Neuronal stem cell (in vitro differentiated cells): Measurements from ENCODE around the gene CNTN5.

Experiments used
- DNase-seq: peaks from one replicate; pipeline ENCODE4 v3.0.0-alpha.2; 2013; ENCODE audit warnings: low spot score
- H2AFZ ChIP-seq: one replicate; pipeline ENCODE4 v1.6.1; 2013; ENCODE audit warnings: mild to moderate bottlenecking, low read length, inconsistent platforms
- H2AK5ac ChIP-seq: 2 replicates; pipeline ENCODE4 v1.6.1; 2013; ENCODE audit warnings: low read depth, mild to moderate bottlenecking, inconsistent platforms, low read length, moderate library complexity, mixed read lengths
- H2BK120ac ChIP-seq: 2 replicates; pipeline ENCODE4 v1.6.1; 2013; ENCODE audit warnings: low read depth, mild to moderate bottlenecking, inconsistent platforms, low read length, moderate library complexity, mixed read lengths
- H2BK12ac ChIP-seq: one replicate; pipeline ENCODE4 v1.6.1; 2013; ENCODE audit warnings: low read length, inconsistent platforms
- H2BK15ac ChIP-seq: 2 replicates; pipeline ENCODE4 v1.6.1; 2013; ENCODE audit warnings: mild to moderate bottlenecking, low read length, inconsistent platforms, mixed read lengths
- H2BK5ac ChIP-seq: one replicate; pipeline ENCODE4 v1.6.1; 2013; ENCODE audit warnings: inconsistent platforms, mild to moderate bottlenecking, low read length, moderate library complexity
- H3K14ac ChIP-seq: one replicate; pipeline ENCODE4 v1.6.1; 2013; ENCODE audit warnings: low read length, inconsistent platforms
- H3K18ac ChIP-seq: 2 replicates; pipeline ENCODE4 v1.6.1; 2013; ENCODE audit warnings: low read length, inconsistent platforms
- H3K23ac ChIP-seq: 2 replicates; pipeline ENCODE4 v1.6.1; 2013; ENCODE audit warnings: low read depth, mild to moderate bottlenecking, mixed read lengths, low read length, inconsistent platforms; ENCODE audit not compliant: poor library complexity
- H3K27ac ChIP-seq: replicated peaks from 3 replicates; pipeline ENCODE4 v1.5.1; 2013; ENCODE audit warnings: low read length, inconsistent platforms
- H3K27me3 ChIP-seq, 3 experiments: 2 replicates each; pipeline ENCODE4 v1.6.1; 2013; ENCODE audit warnings: low read length in 3 of 3, mild to moderate bottlenecking in 2 of 3, inconsistent platforms in 1 of 3, low read depth in 1 of 3, mixed read lengths in 1 of 3, moderate library complexity in 1 of 3; ENCODE audit not compliant: control insufficient read depth in 3 of 3, insufficient read depth in 3 of 3
- H3K36me3 ChIP-seq, 2 donors: replicated peaks in 1 of 2; 2 replicates each; pipeline ENCODE4 v1.6.1; 2013; ENCODE audit warnings: low read length in 2 of 2; ENCODE audit not compliant: control insufficient read depth in 2 of 2, insufficient read depth in 2 of 2
- H3K4ac ChIP-seq: 2 replicates; pipeline ENCODE4 v1.6.1; 2013; ENCODE audit warnings: inconsistent platforms, mild to moderate bottlenecking, low read length, moderate library complexity
- H3K4me1 ChIP-seq, 2 donors: 1 replicate in 1 of 2; 2 replicates in 1 of 2; pipeline ENCODE4 v1.6.1; 2013; ENCODE audit warnings: low read length in 2 of 2, low read depth in 1 of 2; ENCODE audit not compliant: control insufficient read depth in 2 of 2, insufficient read depth in 1 of 2
- H3K4me2 ChIP-seq: one replicate; pipeline ENCODE4 v1.6.1; 2013; ENCODE audit warnings: mild to moderate bottlenecking, low read length, inconsistent platforms; ENCODE audit not compliant: insufficient read depth, poor library complexity, severe bottlenecking
- H3K4me3 ChIP-seq, 2 donors: 2 replicates each; pipeline ENCODE4 v1.5.1; 2013; ENCODE audit warnings: low read length in 2 of 2, mild to moderate bottlenecking in 2 of 2, inconsistent platforms in 1 of 2, moderate library complexity in 1 of 2
- H3K79me1 ChIP-seq: one replicate; pipeline ENCODE4 v1.6.1; 2013; ENCODE audit warnings: low read depth, mild to moderate bottlenecking, inconsistent platforms, low read length, moderate library complexity
- H3K9ac ChIP-seq: one replicate; pipeline ENCODE4 v1.6.1; 2013; ENCODE audit warnings: mild to moderate bottlenecking, low read depth, low read length, inconsistent platforms; ENCODE audit not compliant: poor library complexity
- H3K9me3 ChIP-seq, 2 donors: replicated peaks in 1 of 2; 2 replicates each; pipeline versions ENCODE3 to v1.6.1; 2013; ENCODE audit warnings: low read length in 2 of 2, mild to moderate bottlenecking in 2 of 2, inconsistent platforms in 1 of 2, low read depth in 1 of 2, mixed read lengths in 1 of 2, moderate library complexity in 1 of 2; ENCODE audit not compliant: control insufficient read depth in 2 of 2, insufficient read depth in 1 of 2
- H4K8ac ChIP-seq: one replicate; pipeline ENCODE4 v1.6.1; 2013; ENCODE audit warnings: low read depth, mild to moderate bottlenecking, inconsistent platforms, low read length, moderate library complexity
- H4K91ac ChIP-seq: one replicate; pipeline ENCODE4 v1.6.1; 2013; ENCODE audit warnings: low read length, low read depth, mild to moderate bottlenecking, inconsistent platforms; ENCODE audit not compliant: poor library complexity
- WGBS, 2 donors: extraction: QIAGEN DNeasy Blood & Tissue Kit; methylation state at CpG; one replicate each; pipeline ENCODE4 v1.1.7; 2013; ENCODE audit warnings: missing lambda C conversion rate in 2 of 2, mixed read lengths in 1 of 2; ENCODE audit not compliant: insufficient read length in 2 of 2, insufficient replicate concordance in 1 of 2; ENCODE audit errors: extremely low coverage in 2 of 2; 5-methylcytosine and 5-hydroxymethylcytosine counted together

CNTN5 gene

DNA sequence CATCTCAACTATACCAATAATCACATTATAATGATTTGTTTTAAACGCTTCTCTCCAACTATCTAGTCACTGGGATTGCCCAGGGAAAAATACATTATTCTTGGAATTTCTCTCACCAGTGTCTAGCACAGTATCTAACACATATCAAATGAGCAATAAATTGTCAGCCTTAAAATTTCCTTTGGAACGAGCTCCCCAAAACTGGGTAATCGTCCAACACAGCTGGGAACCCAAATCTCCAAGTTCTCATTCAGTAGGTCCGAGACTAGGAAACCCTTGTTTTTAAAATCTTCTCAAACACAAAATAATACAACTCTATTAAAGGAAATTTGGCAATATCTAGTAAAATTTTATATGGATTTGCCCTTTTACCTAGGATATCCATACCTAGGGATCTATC, 1338.5 kb downstream of the CNTN5 start:
- Histone ChIP-seq H3K4me1 (no peaks in the 10 kb centered on the region), H3K23ac (no peak overlapping the region), H3K9ac (no peak overlapping the region), H3K9me3 (no peaks in the 10 kb centered on the region), H2BK120ac (no peak overlapping the region), H3K4me3 (no peak overlapping the region), H2BK5ac (no peak overlapping the region), H3K79me1 (no peaks in the 10 kb centered on the region), H3K27ac (no peak overlapping the region), H4K91ac (no peak overlapping the region), H2BK15ac (no peak overlapping the region), H3K4me2 (no peak overlapping the region), H2BK12ac (no peak overlapping the region), H3K27me3 (no peaks in the 10 kb centered on the region), H3K4ac (no peak overlapping the region), H4K8ac (no peak overlapping the region), H3K14ac (no peak overlapping the region), H2AK5ac (no peak overlapping the region), H3K18ac (no peak overlapping the region), H3K36me3 (no peaks in the 10 kb centered on the region), H2AFZ (no peak overlapping the region)
- DNase-seq: no peak
- WGBS, 2 donors: no CpG with 5 or more reads among the region's 4 CpGs

DNA sequence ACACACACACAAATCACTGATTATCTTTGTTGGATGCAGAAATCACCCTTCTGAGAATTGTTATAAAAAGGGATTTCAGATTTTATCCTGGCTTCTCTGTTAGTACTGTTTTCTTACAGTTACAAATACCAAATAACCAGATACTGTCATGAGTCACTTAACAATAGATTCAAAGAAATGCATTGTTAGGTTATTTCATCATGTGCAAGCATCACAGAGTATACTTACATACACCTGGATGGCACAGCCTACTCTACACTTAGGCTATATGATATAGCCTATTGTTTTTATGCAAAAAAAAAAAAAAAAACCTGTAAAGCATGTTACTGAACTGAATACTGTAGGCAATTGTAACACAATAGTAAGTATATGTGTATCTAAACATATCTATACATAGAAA, 1347.1 kb downstream of the CNTN5 start:
- Histone ChIP-seq H3K27me3 (no peaks in the 10 kb centered on the region), H3K27ac (no peak overlapping the region), H4K8ac (no peak overlapping the region), H4K91ac (no peak overlapping the region), H2BK120ac (no peak overlapping the region), H3K4me1 (no peaks in the 10 kb centered on the region), H2AFZ (no peak overlapping the region), H3K79me1 (no peaks in the 10 kb centered on the region), H3K4me2 (no peak overlapping the region), H3K4me3 (no peak overlapping the region), H2AK5ac (no peak overlapping the region), H3K23ac (no peak overlapping the region), H2BK5ac (no peak overlapping the region), H3K14ac (no peak overlapping the region), H3K36me3 (no peaks in the 10 kb centered on the region), H3K9me3 (peaks cover 0 to 2% of the 10 kb centered on the region in 2 donors), H2BK15ac (no peak overlapping the region), H2BK12ac (no peak overlapping the region), H3K18ac (no peak overlapping the region), H3K9ac (no peak overlapping the region), H3K4ac (no peak overlapping the region)
- no peak for DNase-seq

DNA sequence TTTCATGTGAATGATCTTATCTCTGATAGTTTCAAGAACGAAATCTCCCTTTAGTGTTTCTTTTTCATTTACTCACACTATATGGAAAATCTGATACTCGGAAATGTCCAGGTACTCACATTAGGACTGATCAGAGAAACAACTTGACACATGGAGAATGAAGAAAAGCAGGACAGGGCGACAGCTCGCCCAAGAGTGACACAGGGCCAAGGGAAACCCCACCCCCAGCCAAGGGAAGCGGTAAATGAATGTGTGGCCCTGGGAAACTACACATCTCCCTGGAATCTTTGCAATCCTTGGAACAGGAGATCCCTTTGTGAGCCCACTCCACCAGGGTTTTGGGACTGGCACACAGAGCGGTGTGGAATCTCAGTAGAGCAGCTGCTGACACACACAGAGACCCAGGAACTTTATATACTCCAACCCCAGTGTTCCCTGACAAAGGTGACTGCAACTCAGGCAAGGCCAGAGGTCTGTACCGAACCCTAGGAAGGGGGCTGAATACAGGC, 1362.7 kb downstream of the CNTN5 start:
- Histone ChIP-seq H2AFZ (no peak overlapping the region), H3K4me1 (no peaks in the 10 kb centered on the region), H3K9me3 (no peaks in the 10 kb centered on the region), H3K4me3 (no peak overlapping the region), H3K27me3 (no peaks in the 10 kb centered on the region), H4K91ac (no peak overlapping the region), H4K8ac (no peak overlapping the region), H3K27ac (no peak overlapping the region), H2BK120ac (no peak overlapping the region), H2BK15ac (no peak overlapping the region), H3K36me3 (no peaks in the 10 kb centered on the region), H3K4me2 (no peak overlapping the region), H2BK5ac (no peak overlapping the region), H3K4ac (no peak overlapping the region), H3K18ac (peak overlapping the region; percentile 48), H3K79me1 (no peaks in the 10 kb centered on the region), H2BK12ac (no peak overlapping the region), H3K14ac (no peak overlapping the region), H3K9ac (no peak overlapping the region), H2AK5ac (no peak overlapping the region), H3K23ac (no peak overlapping the region)
- WGBS, 2 donors: no CpG with 5 or more reads among the region's 7 CpGs
- DNase-seq: no peak

DNA sequence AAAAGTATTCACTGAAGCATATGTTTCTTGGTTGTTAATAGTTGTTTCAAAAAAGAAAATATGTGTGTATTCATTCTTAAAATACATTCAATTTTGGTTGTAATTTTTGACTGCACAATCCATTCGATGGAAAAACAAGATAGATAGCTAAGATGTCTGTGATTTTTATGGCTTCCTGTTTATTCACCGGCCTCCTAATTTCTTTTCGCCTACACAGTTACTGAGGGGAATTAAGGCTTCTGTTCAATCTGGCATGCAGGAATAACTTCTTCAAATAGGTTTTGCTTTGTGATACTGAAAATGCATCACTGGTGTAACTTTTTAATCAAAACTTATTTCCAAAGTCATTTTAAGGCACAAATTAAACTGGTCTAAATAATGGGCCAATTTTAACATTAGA, 1375.5 kb downstream of the CNTN5 start:
- Histone ChIP-seq H2AK5ac (no peak overlapping the region), H3K14ac (no peak overlapping the region), H3K4me1 (no peaks in the 10 kb centered on the region), H3K4ac (no peak overlapping the region), H2BK12ac (no peak overlapping the region), H2BK15ac (no peak overlapping the region), H3K27me3 (no peaks in the 10 kb centered on the region), H3K4me3 (no peak overlapping the region), H3K9ac (no peak overlapping the region), H4K91ac (no peak overlapping the region), H3K36me3 (no peaks in the 10 kb centered on the region), H3K27ac (no peak overlapping the region), H2BK120ac (no peak overlapping the region), H3K4me2 (no peak overlapping the region), H2BK5ac (no peak overlapping the region), H2AFZ (no peak overlapping the region), H3K18ac (no peak overlapping the region), H4K8ac (no peak overlapping the region), H3K23ac (no peak overlapping the region), H3K79me1 (no peaks in the 10 kb centered on the region), H3K9me3 (no peaks in the 10 kb centered on the region)
- WGBS, 2 donors: no CpG with 5 or more reads among the region's 3 CpGs
- DNase-seq: no peak
